Spinal cord (tissue), 10 donors: Measurements from ENCODE around the gene ATG4D. TPM values are rescaled to one million over a fixed set of nuclear protein-coding genes. Genes with fewer than 3 reads are reported as not detected.

Source experiments
- DNase-seq, 6 donors: peaks; one replicate each; pipeline versions ENCODE4 v3.0.0 to v3.0.0-alpha.2; 2013 to 2015; ENCODE audit warnings: low spot score in 6 of 6, low read depth in 4 of 6
- H3K27ac ChIP-seq: one replicate; pipeline ENCODE4 v1.5.1; 2013; ENCODE audit warnings: low read depth, low read length, control low read depth
- H3K27me3 ChIP-seq: one replicate; pipeline ENCODE4 v1.6.1; 2013; ENCODE audit warnings: low read length; ENCODE audit not compliant: control insufficient read depth, insufficient read depth
- H3K36me3 ChIP-seq: one replicate; pipeline ENCODE4 v1.6.1; 2013; ENCODE audit warnings: low read length; ENCODE audit not compliant: control insufficient read depth, insufficient read depth
- H3K4me1 ChIP-seq: one replicate; pipeline ENCODE4 v1.6.1; 2013; ENCODE audit warnings: low read length; ENCODE audit not compliant: control insufficient read depth, insufficient read depth
- H3K4me3 ChIP-seq: one replicate; pipeline ENCODE4 v1.5.1; 2013; ENCODE audit warnings: low read depth, low read length, control low read depth
- H3K9me3 ChIP-seq: one replicate; pipeline ENCODE4 v1.6.1; 2013; ENCODE audit warnings: low read length; ENCODE audit not compliant: control insufficient read depth, insufficient read depth
- WGBS: methylation state at CpG from one replicate; pipeline ENCODE4 v1.1.5; 2013; ENCODE audit warnings: missing lambda C conversion rate; ENCODE audit not compliant: insufficient coverage; 5-methylcytosine and 5-hydroxymethylcytosine counted together
- long read RNA-seq, 4 donors: transcript quantifications; one replicate each; lab custom pipeline, GENCODE V29; 2026
- polyA plus RNA-seq, 2 donors: library from polyadenylated mRNA; unstranded; fragments of 120-200 nt; gene quantifications; one replicate each; pipeline ENCODE4 v1.2.1, GENCODE V29; 2013; ENCODE audit not compliant: insufficient read length in 2 of 2
- total RNA-seq, 2 donors: library from RNA; depleted of rRNA in 1 of 2; stranded (reverse); fragments of 120-200 nt in 1 of 2; fragments of >200 nt in 1 of 2; gene quantifications; one replicate each; pipeline versions ENCODE4 v1.2.3 to v1.2.4, GENCODE V29; 2013 to 2014
- donor health status: healthy.

Gene ATG4D
- total RNA-seq: 10 to 100 TPM; 10.6 to 20.5 TPM
- 10 to 100 TPM; 42.2 to 43.9 TPM for polyA plus RNA-seq
- long read RNA-seq, donor 1, transcript ATG4D-201 (10 exons, 1,949 nt): major isoform, 6 of 33 reads
- long read RNA-seq, donor 1, partial matches to known transcripts: 26 of 33 reads
- long read RNA-seq, donor 1, other reads (novel, unspliced or antisense): 0 of 33 reads
- long read RNA-seq, donor 2, transcript ATG4D-204 (10 exons, 1,752 nt): major isoform, 5 of 6 reads
- long read RNA-seq, donor 2, partial matches to known transcripts: 0 of 6 reads
- long read RNA-seq, donor 2, other reads (novel, unspliced or antisense): 0 of 6 reads
- long read RNA-seq, donor 3, partial matches to known transcripts: 0 of 3 reads
- long read RNA-seq, donor 3, other reads (novel, unspliced or antisense): 0 of 3 reads
- long read RNA-seq, donor 4, partial matches to known transcripts: 9 of 9 reads
- long read RNA-seq, donor 4, other reads (novel, unspliced or antisense): 0 of 9 reads

DNA sequence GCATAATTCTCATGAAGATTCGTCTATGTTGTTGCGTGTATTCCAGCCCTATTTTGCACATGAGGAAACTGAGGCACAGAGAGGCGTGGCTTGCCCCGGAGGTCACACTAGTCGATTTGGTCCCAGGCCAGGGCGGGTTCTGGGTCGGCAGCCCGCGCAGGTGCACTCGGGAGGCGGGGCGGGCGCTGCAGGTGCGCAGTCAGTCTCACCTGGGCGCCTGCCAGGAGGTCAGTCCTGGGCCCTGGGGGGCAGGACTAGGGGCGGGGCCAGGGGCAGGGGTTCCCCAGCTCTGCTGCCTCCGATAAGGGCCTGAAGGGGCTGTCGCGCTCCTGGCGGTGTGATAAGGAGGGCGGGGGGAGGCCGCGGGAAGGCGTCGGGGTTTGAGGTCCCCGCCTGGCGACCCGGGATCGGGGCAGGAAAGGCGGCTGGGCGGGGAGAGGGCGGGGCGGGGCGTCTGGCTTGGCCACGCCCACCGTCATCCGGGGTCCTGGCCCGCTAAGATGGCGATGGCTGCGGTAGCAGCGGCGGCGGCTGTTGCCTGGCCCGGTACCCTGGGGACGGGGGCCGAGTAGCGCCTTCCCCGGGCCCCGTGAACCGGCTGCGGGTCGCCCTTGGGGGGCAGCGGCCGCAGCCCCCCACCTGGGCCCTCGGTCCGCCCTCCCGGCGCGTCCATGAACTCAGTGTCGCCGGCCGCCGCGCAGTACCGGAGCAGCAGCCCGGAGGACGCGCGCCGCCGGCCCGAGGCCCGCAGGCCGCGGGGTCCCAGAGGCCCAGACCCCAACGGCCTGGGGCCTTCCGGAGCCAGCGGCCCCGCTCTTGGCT is at the start of gene ATG4D:
Gene ATG4D (plus strand): TSS at position 485 of the 822 bp plus-strand sequence. CDS start 187 bp downstream, at position 672.
- Histone ChIP-seq H3K36me3 (peaks cover 30% of the 10 kb centered on the region), H3K9me3 (no peaks in the 10 kb centered on the region), H3K27ac (peak within 1 kb of the TSS; percentile 33), H3K27me3 (no peaks in the 10 kb centered on the region), H3K4me3 (peak within 1 kb of the TSS; percentile 68), H3K4me1 (peaks cover 22% of the 10 kb centered on the region)
- WGBS: 1% methylated on average over 79 of the region's 79 CpGs
- peak in 3 of 6 donors; percentile 53 to 91 (median 90) for DNase-seq

DNA sequence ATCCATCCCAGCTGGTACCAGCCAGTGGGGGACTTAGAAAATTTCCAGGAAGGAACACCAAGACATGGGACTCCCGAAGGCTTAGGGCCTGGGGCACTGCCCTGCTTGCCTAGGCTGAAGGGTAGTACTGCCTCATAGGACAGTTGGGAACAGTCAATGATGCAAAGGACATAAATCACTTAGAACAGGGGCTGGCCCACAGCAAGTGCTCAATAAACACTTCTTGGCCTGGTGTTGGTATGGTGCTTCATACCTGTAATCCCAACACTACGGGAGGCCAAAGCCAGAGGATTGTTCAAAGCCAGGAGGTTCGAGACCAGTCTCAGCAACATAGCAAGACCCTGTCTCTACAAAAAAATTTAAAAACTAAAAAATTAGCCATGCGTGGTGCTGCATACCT is 46.3 kb upstream of the ATG4D start:
- Histone ChIP-seq H3K27ac (no peak overlapping the region), H3K4me1 (peaks cover 11% of the 10 kb centered on the region), H3K9me3 (no peaks in the 10 kb centered on the region), H3K4me3 (no peak overlapping the region), H3K27me3 (no peaks in the 10 kb centered on the region), H3K36me3 (peaks cover 80% of the 10 kb centered on the region)
- WGBS: 100% methylated on average over 2 of the region's 4 CpGs
- DNase-seq: no peak

DNA sequence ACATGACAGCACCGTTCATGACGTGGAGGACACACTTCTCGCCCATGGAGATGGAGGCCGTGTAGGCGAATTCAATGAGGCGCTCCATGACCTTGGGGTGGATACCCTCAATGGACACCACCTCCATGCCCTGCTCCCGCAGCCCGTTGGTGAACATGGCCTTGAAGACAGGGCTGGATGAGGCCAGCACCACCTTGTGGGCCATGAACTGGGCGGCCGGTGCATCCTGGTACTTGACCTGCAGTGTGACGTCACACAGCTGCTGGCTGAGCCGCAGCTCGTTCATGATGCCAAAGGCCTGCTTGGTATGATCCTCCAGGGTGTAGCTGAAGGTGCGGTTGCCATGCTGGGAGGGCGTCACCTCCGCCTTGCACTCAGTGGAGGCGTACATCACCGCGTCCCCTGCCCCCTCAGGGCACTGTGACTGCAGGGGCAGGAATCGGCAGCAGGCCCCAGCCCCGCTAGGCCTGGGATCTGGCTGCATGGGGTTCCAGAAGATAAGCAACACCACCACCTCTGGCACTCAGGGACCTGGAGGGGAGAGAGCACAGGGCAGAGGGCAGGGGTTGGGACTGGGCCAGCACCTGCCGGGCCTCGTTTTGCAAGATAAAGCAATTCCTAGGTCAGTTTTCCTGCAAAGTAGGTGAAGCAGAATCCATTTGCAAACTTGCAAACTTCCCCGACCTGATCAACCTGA is 44.0 kb upstream of the ATG4D start:
- Histone ChIP-seq H3K4me1 (peaks cover 17% of the 10 kb centered on the region), H3K27ac (no peak overlapping the region), H3K4me3 (no peak overlapping the region), H3K36me3 (peaks cover 60% of the 10 kb centered on the region), H3K9me3 (no peaks in the 10 kb centered on the region), H3K27me3 (no peaks in the 10 kb centered on the region)
- DNase-seq: no peak
- 87% methylated on average over 24 of the region's 24 CpGs for whole genome bisulfite sequencing

DNA sequence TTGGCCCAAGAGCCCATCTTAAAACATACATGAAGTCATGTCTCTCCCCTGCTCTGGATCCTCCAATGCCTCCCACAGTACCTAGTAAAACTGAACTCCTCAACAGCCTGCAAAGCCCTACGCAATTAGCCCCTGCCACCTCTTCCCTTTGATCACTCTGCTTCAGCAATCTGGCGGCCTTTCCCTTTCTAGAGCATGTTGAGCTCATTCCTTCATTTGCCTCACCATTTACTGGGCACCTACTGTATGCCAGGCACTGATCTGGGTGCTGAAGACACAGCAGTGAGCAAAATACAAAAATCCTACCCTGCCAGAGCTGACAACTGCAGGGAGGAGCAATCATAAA is 43.5 kb upstream of the ATG4D start:
- Histone ChIP-seq H3K4me1 (peaks cover 17% of the 10 kb centered on the region), H3K27ac (no peak overlapping the region), H3K36me3 (peaks cover 55% of the 10 kb centered on the region), H3K9me3 (no peaks in the 10 kb centered on the region), H3K27me3 (no peaks in the 10 kb centered on the region), H3K4me3 (no peak overlapping the region)
- 90% methylated on average over 2 of the region's 2 CpGs for WGBS
- no peak for DNase-seq

DNA sequence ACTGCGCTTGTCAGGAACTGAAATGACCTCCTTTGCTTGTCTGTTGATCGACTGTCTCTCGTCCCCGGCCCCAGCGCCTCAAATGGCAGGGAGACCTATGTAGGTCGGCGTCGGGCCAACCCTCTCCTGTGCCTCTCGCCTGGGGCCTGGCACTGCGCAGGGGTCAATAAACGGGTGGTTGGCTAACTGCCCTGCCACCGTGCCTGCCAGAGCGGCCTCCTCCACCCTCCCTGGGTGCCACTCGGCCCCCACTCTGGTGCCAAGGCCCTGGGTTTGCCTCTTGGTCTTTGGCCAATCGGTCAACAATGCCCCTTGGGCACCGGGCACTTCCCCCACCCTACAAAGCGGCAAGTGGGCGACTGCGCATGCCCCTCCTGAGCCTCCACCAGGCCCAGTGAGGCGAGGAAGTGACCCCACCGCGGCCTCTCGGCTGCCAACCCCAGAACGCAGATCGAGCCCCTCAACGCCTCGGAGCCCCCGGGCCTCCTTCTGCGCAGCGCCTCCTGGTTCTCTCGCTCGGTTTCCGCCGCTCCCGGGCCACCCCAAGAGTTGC is 41.7 kb upstream of the ATG4D start:
- Histone ChIP-seq H3K4me3 (peak overlapping the region; percentile 80), H3K36me3 (peaks cover 37% of the 10 kb centered on the region), H3K9me3 (no peaks in the 10 kb centered on the region), H3K4me1 (peaks cover 17% of the 10 kb centered on the region), H3K27me3 (no peaks in the 10 kb centered on the region), H3K27ac (peak overlapping the region; percentile 88)
- peak; percentile 35 to 86 (median 52) for DNase-seq
- 1% methylated on average over 35 of the region's 35 CpGs for WGBS

DNA sequence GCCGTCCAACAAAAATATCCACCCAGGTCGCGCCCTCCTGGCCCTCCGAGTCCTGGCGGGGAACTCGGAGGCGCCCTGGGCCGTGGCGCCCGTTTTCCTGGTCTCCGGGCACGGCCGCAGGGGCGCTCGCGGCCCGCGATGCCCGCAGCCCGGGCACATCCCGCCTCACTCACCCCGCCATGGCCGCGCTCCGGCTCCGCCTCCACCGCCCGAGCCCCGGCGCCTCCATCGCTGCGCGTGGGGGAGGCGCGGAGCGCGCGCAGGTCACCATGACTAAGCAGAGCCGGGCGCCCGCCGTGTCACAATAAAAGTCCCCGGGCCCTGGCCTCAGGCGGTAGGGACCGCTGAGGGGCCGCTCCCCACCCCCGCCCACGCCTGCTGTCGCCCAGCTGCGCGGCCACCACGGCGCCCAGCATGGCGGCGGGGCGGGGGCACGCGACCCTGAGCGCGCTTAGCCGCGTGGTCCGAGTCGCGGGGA is 41.1 kb upstream of the ATG4D start:
- DNase-seq: peak; percentile 66 to 96 (median 84)
- WGBS: under 1% methylated on average over 65 of the region's 65 CpGs
- peak overlapping the region; percentile 88 for H3K27ac ChIP-seq

DNA sequence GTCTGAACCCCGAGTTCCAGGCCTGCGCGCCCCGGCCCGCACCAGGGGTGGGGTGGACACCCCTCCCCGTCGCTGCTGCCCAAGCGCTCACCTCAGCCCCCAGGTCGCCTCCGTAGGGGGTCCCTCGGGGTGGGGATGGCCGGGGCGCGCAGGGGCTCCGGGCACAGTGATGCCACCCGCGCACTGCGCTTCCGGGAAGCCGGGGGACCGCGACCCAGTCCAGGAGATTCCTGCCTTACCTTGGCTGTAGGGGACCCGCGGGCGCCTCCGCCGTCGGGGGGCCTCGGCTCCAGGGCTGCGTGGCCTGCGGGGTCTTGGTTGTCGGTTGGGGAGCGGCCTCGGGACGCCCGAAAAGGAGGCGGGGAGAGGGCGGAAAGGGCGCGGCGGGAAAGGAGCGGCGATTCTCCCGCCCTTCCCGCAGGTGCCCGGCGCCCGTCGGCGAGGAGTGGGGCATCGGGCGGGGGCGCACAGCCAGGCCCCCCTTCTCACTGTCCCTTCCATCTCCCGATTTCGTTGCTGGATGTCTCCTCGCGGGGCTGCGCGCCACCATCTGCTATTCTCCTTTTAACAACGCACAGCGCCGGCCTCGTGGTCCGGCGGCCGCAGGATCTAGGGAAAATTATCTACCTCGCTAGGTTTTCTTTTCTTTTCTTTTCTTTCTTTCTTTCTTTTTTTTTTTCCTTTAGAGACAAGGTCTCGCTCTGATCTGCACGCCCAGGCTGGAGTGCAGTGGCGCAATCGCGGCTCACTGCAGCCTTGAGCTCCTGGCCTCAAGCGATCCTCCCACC is 40.5 kb upstream of the ATG4D start, which contains the start of gene KEAP1:
Gene KEAP1 (minus strand): TSS at position 355 of the 788 bp plus-strand sequence. CDS start 3,323 bp downstream, outside the sequence.
- DNase-seq: peak in 3 of 6 donors; percentile 15 to 76 (median 74)
- Histone ChIP-seq H3K4me3 (peak within 1 kb of the TSS; percentile 80), H3K27me3 (no peaks in the 10 kb centered on the region), H3K36me3 (peaks cover 27% of the 10 kb centered on the region), H3K9me3 (no peaks in the 10 kb centered on the region), H3K4me1 (peaks cover 17% of the 10 kb centered on the region), H3K27ac (peak within 1 kb of the TSS; percentile 88)
- under 1% methylated on average over 67 of the region's 73 CpGs for WGBS

More for the DNA sequence above, 41.1 kb upstream of the ATG4D start:
- H3K36me3 ChIP-seq: peaks cover 32% of the 10 kb centered on the region
- H3K27me3 ChIP-seq: no peaks in the 10 kb centered on the region
- H3K4me1 ChIP-seq: peaks cover 17% of the 10 kb centered on the region
- H3K4me3 ChIP-seq: peak overlapping the region; percentile 80
- H3K9me3 ChIP-seq: no peaks in the 10 kb centered on the region

DNA sequence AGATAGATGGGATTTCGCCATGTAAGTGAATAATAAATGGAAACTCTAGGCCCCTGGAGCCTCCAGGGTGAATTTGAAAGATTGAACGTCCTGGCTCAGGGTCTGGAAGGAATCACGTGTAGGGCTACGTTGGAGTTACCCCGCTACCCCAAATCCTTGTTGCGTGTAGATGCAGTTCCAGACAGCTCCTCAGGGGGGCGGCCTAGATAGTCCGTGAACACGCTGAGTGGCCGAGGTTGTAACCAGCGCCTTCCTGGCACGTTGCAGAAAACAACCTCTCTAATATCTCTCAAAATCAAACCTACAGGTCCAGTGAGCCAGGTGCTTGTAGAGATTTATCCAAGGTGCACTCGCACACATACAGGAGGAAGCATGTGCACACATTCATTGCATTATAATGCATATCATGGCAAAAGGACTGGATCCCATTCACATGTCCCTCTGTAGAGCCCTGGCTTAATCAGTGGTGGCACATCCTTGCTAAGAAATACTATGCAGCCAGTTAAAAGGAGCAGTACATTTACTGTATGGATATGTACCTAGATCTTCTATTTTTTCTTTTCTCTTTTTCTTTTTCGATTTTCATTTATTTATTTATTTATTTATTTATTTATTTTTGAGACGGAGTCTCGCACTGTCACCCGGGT is 38.0 kb upstream of the ATG4D start:
- H3K36me3 ChIP-seq: peaks cover 4% of the 10 kb centered on the region
- H3K4me3 ChIP-seq: no peak overlapping the region
- DNase-seq: peak in 2 of 6 donors; percentile 49 to 52
- 10% methylated on average over 7 of the region's 17 CpGs for WGBS
- H3K9me3 ChIP-seq: no peaks in the 10 kb centered on the region
- peaks cover 24% of the 10 kb centered on the region for H3K4me1 ChIP-seq
- H3K27me3 ChIP-seq: peaks cover under 1% of the 10 kb centered on the region
- H3K27ac ChIP-seq: no peak overlapping the region
